ENCODE results near the gene MITD1. TPM values are rescaled to one million over a fixed set of nuclear protein-coding genes. Genes with fewer than 3 reads are reported as not detected.
"Not testable (repeated sequence)": the region's sequence is repeated elsewhere in the genome, so short reads cannot be mapped to it uniquely, and the experiment has no call there.

The MITD1 gene
- total RNA-seq, 4 donors from 2014 or later, result 5.0 to 30.6 (median 24.0) TPM

GRCh38 chr2:99139003-99139402 is 41.9 kb downstream of the MITD1 start:
- intact Hi-C loops (cut with DNase I; ENCODE audit: low total_unique reads) (no loop called here), in situ Hi-C loops (cut with MboI; ENCODE audit: low pct_ligation_motif_present in 1 of 4, low pct_unique_long_range_greater_than_20kb in 1 of 4, low sequenced_read_pairs in 3 of 4) (no loop called here)

GRCh38 chr2:99135044-99135556 is 45.8 kb downstream of the MITD1 start:
- H3K4me3 ChIP-seq; H3K4me1 ChIP-seq; in situ Hi-C loops (cut with MboI; ENCODE audit: low pct_ligation_motif_present in 1 of 4, low pct_unique_long_range_greater_than_20kb in 1 of 4, low sequenced_read_pairs in 3 of 4); H3K27me3 ChIP-seq; H3K27ac ChIP-seq; H3K36me3 ChIP-seq; DNase-seq; intact Hi-C loops (cut with DNase I; ENCODE audit: low total_unique reads): not testable (repeated sequence)
- 89% methylated on average over 2 of the region's 2 CpGs; no CpG with 5 or more reads in 1 of the 2 donors for WGBS, 2 donors (ENCODE audit: low coverage in 1 of 2)
- H3K9me3 ChIP-seq, result peaks cover 32 to 34% of the 10 kb centered on the region in 2 donors

More at GRCh38 chr2:99139003-99139402, 41.9 kb downstream of the MITD1 start:
- WGBS, 2 donors (ENCODE audit: low coverage in 1 of 2), result 97 to 100% methylated on average over 3 to 4 of the region's 4 CpGs
- peaks cover 0 to 5% (median 0%) of the 10 kb centered on the region in 4 donors for H3K36me3 ChIP-seq
- DNase-seq, result no peak
- H3K4me1 ChIP-seq, result peaks cover 6 to 19% (median 12%) of the 10 kb centered on the region in 4 donors
- no peaks in the 10 kb centered on the region for H3K27me3 ChIP-seq
- H3K9me3 ChIP-seq, result no peaks in the 10 kb centered on the region
- no peak overlapping the region for H3K27ac ChIP-seq
- H3K4me3 ChIP-seq, result no peak overlapping the region
- TF ChIP-seq CTCF (IDR thresholded peaks at IDR 0.05) (no peak), POLR2AphosphoS5 (IDR thresholded peaks at IDR 0.05) (no peak), POLR2A (IDR thresholded peaks at IDR 0.05) (no peak), EP300 (IDR thresholded peaks at IDR 0.05; ENCODE audit: low read depth) (no peak)

GRCh38 chr2:99127981-99128380 is 52.9 kb downstream of the MITD1 start:
- intact Hi-C loops (cut with DNase I; ENCODE audit: low total_unique reads), result no loop called here
- WGBS, 2 donors (ENCODE audit: low coverage in 1 of 2), result 71 to 80% methylated on average over 2 of the region's 2 CpGs
- TF ChIP-seq POLR2AphosphoS5 (IDR thresholded peaks at IDR 0.05) (no peak), EP300 (IDR thresholded peaks at IDR 0.05; ENCODE audit: low read depth) (no peak), POLR2A (IDR thresholded peaks at IDR 0.05) (no peak), CTCF (IDR thresholded peaks at IDR 0.05) (no peak)
- Histone ChIP-seq H3K9me3 (peaks cover 35 to 37% of the 10 kb centered on the region in 2 donors), H3K36me3 (peaks cover 0 to 19% (median 0%) of the 10 kb centered on the region in 4 donors), H3K4me1 (no peaks in the 10 kb centered on the region), H3K4me3 (no peak overlapping the region), H3K27ac (no peak overlapping the region), H3K27me3 (no peaks in the 10 kb centered on the region)
- in situ Hi-C loops (cut with MboI; ENCODE audit: low pct_ligation_motif_present in 1 of 4, low pct_unique_long_range_greater_than_20kb in 1 of 4, low sequenced_read_pairs in 3 of 4), result no loop called here
- DNase-seq, result no peak

Small RNA genes lying within 50 kb of the gene (small RNA-seq; reads per million reads assigned to genes)
- gene AC092587.1, result 0 reads per million in 4 donors

Other genes starting within 250 kb of the MITD1 start
- 10 to 100 TPM; 15.1 to 21.3 (median 16.9) TPM for gene CRACDL, start 244.8 kb downstream of the MITD1 start, total RNA-seq
- 1 to 10 TPM in 2 of 4 donors, under 1 TPM in 1, not detected in 1; 0.82 to 3.7 (median 1.8) TPM for gene C2orf15, start 39.4 kb downstream of the MITD1 start, total RNA-seq
- gene TSGA10, start 26.1 kb downstream of the MITD1 start, total RNA-seq, result 10 to 100 TPM in 3 of 4 donors, 1 to 10 TPM in 1; 7.5 to 18.5 (median 13.6) TPM
- 10 to 100 TPM in 1 of 4 donors, 1 to 10 TPM in 2, not detected in 1; 6.0 to 19.9 (median 7.8) TPM for gene LIPT1, start 26.1 kb downstream of the MITD1 start, total RNA-seq
- gene MRPL30, start 126 bp upstream of the MITD1 start, total RNA-seq, result 10 to 100 TPM; 12.5 to 23.0 (median 17.6) TPM
- gene LYG2, start 74.6 kb upstream of the MITD1 start, total RNA-seq, result not detected
- 1 to 10 TPM in 1 of 4 donors, not detected in 3; 1.5 TPM for gene LYG1, start 120.1 kb upstream of the MITD1 start, total RNA-seq
- 10 to 100 TPM; 11.3 to 41.5 (median 33.2) TPM for gene TXNDC9, start 155.3 kb upstream of the MITD1 start, total RNA-seq
- gene EIF5B, start 156.3 kb upstream of the MITD1 start, total RNA-seq, result 10 to 100 TPM; 13.1 to 32.6 (median 20.6) TPM